Stromal cell of bone marrow (primary cell): ENCODE measurements around the gene ARHGAP6.

ENCODE experiments used
- DNase-seq: peaks from one replicate; pipeline ENCODE4 v3.0.0-alpha.2; 2012; ENCODE audit warnings: low read depth

ARHGAP6 gene

DNA sequence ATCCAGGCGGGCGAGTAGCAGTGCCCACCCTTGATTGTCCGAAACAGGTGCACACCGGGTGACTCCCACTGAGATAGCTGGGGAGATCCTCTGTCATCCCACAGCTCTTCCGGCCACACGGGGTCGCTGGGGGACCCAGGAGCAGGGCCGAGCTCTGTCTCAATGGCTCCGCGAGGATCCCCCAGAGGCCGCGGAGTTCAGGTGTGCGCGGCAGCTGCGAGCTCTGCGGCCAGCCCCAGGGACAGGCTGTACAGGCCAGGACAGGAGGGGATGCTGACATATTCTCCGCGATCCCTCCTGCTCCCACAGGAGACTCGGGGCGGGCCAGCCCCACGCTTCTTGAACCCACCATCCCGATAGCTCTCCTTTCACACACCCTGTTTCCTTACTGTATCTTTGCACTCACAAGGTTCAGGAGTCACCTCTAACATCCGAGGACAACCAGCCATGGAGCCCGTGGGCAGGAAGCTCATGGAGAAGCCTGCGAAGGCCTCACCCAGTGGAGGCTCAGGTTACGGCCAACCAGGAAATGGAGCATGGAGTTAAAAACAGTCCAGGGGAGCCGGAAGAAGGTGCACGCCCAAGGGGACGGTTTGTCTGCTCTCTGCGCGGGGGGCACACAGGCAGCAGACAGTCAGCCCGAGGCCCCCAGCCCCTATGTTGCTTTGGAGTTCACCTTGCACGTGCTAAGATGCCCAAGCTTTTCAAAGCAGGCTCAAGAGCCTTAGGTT lies 450.4 kb downstream of the ARHGAP6 start:
- no peak for DNase-seq

DNA sequence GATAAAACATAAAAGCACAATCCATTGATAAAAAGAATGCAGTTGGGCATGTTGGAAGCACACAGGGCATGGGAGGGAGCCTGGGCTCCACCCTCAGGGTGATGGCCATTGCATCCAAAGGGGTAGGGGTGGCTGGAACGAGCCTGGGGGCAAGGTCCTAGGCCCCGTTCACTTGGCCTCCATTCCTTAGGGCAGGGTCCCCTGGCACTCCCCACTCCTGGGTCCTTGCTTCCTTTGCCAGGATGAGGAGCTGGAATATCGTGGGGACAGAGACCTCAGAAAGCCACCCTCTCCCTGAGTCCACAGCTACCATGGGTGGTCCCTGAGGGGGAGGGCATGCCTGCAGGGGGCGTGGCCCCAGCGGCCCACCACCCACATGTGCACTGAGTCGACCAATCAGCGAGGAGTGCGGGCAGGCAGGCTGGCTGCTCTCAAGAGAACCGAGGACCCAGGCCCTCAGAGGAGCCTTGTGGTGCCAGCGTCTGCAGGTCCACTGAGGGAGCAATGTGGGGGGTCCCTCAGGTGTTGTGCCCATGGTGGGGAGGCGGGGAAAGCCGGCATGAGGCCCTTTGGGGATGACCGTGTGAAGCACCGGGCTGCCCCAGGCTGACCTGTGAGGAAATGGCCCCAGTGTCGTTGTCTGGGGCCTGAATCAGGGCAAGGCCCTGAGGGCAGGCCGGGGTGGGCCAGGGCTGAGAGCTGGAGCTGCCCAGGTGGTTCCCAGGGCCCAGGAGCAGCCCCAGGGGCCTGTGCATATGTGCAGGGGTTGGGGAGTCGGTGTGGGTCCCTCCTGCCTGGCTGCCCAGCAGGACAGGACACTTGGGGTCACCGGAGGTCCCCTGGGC lies 451.2 kb downstream of the ARHGAP6 start:
- no peak for DNase-seq

DNA sequence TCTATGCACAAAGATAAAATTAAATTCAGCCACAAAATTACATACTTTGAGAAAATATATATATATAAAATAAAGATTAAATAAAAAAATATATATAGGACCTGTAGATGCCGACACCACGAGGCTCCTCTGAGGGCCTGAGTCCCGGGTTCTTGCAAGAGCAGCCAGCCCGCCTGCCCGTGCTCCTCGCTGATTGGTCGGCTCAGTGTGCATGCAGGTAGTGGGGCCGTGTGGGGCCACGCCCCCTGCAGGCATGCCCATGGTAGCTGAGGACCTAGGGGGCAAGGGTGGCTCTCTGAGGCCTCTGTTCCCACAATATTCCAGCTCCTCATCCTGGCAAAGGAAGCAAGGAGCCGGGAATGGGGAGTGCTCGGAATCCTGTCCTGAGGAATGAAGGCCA lies 453.0 kb downstream of the ARHGAP6 start:
- DNase-seq, result no peak

DNA sequence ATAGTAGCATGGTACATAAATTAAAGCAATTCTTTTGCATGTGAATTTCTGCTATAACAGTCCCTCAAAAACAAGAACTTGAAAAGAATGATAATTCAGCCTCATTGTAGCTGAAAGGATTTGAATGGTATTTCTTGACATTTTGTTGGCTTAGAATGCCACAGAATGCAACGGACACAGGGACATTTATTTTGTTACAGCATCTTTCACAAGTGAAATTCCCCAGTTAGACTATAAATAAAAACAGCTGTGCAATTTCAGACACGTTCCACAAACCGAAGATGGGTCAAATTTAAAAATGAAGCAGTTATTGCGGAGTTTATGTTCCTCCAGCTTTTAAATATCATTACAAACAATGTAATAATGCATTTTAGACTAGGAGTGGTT lies 455.3 kb downstream of the ARHGAP6 start:
- no peak for DNase-seq

DNA sequence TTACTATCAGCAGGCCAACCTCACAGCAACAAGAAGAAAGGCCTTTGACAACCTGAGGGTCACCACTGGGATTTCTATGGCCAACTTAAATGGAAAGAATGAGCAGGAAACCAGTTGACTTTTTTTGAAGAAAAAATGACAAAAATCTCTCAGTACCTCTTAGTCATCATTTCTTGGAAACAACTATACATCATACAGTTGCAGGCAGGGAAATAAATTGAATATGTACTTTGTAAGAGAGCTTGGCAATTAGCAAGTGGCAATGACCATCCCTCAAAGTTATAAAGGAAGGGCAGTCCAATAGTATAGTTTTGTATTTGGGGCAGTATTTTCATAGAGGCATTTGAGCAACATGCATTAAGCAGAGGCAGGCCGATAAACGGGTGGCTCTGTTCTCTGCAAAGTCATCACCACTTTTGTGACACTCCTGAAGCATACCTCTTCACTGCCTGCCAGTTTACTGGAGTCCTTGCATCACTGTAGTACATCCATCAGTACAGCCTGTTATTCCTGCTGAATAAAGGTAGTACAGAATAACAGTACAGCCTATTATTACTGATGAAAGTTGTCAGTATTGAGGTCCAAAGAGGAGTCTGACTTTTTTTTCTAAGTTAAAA lies 455.8 kb downstream of the ARHGAP6 start:
- DNase-seq, result no peak

DNA sequence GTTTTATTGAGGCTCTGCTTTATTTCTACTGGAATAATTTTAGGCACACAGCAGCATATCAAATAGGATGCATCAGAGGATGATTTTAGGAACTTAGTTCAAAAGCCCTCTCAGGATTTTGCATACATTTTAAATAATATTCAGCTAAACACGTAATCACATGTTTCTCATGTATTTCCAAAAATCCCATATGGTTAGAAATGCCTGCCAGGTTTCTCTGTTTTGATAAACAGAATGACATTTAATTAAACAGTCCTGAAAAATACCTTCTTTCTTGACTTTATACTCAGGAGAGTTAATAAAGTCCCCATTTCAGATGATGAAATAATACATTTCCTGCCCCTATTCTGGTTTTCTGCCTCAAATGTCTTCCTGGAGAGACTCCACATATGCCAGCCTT lies 459.0 kb downstream of the ARHGAP6 start:
- no peak for DNase-seq

DNA sequence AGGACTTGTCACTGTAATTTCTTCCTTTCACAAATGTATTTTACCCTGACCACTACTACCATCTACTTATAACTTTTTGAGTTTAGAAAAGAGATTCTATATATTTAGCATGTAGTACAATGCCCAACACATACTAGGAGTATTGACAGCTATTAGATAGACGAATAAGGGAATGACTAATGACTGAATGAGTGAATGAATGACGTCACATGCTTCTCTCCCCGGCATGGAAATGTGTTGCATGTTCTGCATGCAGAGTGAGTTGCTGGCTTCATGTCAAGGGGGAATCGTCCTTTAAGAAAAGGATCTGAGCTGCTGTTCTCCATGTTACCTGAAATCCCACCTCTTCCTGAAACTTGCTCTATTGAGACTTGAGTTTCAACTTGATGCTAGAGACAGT lies 459.9 kb downstream of the ARHGAP6 start:
- no peak for DNase-seq

DNA sequence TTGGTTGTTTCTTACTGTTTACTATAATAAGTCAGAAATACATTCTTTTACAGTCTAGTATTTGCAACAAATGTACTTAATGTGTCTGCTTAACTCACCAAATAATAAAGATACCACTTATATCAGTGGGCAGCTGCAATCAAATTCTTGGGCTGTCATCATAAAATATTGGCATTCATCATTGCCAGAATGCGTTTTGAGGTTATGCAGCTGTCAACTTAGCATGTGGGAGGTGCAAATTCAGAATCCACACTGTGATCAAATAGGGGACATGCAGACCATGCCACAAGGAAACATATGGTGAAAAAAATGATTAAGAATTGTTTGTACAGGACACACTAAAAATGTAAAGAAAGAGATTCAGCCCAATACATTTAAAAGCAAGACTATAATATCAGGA lies 468.0 kb downstream of the ARHGAP6 start:
- DNase-seq, result no peak

DNA sequence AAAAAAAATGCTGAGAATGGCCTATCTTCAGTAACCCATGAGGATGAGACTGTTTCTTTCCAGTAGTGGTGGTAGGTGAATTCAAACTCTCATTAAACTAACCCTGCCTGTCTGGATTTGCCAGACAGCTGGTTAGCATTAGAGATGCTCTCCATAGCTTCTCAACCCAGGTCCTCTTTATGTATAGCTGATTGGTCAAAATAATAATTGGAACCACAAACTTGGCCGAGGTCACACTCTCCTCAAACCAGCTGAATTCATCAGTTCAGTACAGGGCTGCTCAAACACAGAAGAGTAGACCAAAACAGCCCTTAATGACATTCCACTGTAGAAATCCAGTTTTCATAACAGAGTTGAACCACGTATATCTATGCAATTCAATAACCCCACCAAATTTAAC lies 469.2 kb downstream of the ARHGAP6 start:
- no peak for DNase-seq

DNA sequence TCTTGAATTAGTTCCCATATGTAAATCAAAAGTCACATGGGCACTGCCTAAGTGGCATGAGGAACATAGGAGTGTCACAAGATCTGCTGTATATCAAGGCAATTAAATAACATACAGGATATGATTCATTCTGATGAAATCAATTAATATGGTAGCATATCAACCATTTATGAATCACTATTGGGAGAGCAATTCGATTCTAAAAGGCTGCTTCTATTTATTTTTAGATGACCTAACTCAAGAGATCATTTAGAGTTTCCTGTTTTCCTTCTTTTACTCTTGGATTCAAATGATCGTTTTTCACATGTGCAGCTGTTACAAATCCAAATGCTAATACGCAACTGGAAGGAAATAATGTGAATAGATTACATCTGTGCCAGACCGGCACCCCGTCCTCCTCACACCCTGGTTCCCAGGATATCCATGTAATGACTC lies 472.7 kb downstream of the ARHGAP6 start:
- peak; percentile 33 for DNase-seq

DNA sequence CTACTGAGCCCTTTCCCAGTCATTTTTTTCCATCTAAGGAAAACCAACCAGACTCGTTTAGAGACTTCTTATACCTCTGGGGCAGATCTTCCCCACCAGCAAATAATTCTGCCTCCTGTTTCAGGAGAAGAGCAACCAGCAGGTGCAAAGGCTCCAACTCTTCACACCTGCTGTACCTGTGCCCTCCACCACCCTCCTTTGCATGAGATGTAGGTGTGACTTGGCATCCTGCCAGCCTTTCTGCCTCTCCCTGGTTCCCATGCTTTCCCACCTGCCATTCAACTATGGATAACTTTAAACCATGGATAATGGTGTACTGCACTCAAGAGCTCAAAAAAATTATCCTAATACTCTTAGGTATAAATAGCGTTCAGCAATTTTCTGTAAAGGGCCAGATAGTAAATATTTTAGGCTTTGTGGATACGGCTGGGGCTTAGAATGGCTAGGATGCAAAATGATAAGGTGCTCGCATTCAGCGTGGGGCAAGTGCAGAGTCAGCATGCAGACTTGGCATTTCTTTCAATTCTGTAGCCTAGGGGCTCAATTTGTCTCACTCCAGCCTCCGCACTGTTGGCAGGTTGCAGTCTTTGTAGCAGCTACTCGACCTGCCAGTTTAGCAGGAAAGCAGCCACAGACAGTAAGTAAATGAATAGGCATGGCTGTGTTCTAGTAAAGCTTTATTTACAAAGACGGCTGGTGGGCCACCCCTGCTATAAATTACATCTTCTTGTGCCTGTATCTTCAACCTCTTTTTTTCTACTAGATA lies 474.8 kb downstream of the ARHGAP6 start:
- no peak for DNase-seq

DNA sequence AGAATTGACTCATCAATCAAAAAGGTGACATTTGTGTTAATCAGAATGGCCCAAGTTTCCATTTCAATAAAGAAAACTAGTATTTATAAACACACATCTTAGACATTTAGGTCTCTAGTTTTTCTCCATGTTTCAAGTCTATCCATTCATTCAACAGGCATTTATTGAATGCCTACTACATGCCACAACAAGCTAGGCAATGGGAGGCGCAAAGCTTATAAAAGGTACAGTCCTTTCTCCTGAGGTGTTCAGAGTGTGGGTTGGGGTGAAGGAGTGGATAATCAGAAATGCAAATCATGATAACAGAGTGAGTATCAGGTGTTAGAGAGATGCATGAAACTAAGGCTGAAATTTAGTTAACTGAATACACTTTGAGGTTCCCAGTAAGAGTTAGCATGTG lies 476.6 kb downstream of the ARHGAP6 start:
- no peak for DNase-seq

DNA sequence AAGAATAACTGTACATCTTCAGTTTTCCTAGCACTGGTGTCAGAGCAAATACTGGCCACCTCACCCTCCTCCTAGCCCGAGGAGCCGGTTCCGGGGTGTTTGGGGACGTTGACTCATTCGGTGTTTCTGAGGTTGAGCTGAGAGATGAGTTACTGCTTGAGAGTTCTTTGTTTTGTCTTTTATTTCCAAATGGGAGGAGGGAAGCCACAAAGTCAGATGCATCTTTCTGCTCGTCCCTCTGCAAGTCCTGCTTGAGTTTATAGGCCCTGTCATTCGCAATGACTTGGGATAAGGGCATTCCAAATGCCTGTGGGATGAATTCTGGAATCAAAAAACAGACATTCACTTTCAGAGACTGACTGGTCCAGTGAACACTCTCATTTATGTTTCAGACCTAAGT lies 477.1 kb downstream of the ARHGAP6 start:
- peak; percentile 36 for DNase-seq

DNA sequence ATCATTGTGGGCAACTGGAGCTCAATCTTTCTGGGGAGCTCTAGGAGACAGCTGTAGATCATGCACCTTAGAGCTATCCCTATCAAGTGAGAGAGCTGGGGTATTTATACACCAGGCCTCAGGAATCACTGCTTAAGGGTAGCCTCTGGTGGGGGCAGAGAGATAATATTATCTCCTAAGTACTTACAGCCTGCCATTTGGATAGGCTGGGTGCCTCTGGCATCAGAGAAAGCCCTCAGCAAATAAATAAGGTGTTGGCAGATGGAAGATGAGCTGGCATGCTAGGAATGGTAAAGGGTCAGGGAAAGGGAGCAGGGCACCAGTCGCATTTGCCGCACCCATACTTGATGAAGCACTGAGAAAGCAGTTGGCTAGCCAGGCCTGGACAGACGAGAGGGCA lies 478.7 kb downstream of the ARHGAP6 start:
- no peak for DNase-seq

DNA sequence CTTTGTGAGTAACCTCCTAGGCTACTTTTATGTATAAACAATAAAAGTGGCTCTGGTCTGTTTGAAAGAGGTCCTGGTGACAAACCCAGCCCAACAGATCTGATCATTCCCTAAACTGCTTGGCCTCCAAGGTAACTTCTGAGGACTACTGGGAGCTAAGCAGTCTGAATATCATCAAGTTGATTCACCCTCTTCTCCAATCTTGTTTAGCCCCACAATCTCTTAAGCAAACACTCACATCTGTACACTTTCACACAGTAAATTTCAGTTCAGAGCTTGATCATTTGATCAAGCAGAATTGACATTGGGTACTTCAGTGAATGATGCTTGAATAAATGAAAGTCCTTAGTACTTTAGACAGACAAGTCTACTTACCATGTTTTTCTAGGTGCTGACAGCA lies 479.9 kb downstream of the ARHGAP6 start:
- DNase-seq, result no peak

DNA sequence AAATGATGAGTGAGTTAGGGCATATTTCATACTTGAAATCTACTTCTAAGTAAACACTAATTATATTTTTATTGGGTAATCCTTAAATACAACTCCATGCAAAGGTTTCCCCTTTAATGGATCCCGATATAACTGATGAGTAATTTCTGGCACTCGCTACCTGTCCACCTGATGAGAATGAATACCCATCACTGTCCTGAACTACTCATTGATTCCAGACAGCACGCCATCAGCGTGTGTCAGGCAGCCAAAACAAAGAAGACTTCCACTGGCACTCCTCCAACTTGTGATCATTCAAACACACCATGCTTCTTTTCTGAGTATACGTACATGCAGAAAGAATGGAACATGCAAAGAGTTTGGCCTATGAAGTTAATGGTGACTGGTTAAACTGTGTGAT lies 485.1 kb downstream of the ARHGAP6 start:
- no peak for DNase-seq

DNA sequence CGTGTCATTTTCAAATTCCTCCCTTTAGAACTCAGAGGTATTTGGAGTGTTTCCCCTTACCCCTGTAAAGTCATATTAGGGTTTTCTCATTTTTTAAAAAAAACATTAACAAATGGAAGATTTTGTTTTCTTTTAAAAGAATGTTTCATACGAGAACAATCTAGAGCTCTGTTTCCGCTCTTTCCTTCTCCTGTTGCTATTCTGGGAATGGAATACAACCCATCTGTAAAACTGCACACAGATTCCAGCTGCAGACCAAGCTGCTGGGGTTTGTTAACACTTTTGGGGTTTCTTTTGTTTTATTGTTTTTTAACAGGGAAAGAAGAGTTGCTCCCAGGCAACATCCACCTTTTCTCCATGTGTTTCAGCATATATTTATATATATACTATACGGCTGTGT lies 493.3 kb downstream of the ARHGAP6 start:
- DNase-seq, result no peak

DNA sequence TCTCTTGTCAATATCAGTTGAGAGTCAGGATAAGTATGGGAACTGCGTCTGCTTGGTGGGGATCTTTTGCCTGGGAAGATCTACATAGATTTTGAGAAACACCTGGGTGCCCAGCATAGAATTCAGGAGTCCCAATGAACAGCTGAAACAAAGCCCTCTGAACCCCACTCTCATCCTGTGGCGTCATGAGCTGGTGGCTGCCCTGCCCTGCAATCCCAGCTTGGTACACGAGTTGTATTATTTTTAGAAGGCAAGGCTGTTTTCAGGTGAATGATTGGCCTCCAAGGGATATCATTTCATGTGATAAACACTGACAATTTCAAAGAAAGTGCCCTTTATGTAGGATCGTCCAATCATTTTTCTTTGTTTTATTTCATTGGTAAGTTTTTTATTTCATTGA lies 493.8 kb downstream of the ARHGAP6 start:
- no peak for DNase-seq

DNA sequence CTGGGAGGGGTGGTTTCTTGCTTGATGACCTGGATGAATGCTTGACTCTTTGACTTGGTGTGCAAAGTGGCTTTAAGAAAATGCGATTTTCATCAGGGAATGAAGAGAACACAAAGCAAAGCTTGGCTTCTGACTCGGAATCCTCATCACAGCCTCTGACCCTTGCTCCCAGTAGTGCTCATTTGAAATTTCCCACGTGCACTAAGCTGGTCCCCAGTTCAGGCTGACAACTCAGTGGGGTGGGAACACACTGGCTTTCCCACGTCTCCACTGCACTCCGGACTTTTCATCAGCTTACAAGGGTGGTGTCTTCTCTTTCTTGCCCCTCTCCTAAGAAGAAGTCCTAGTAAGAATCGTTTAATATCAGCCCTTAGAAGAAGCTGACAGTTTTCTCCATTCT lies 501.3 kb downstream of the ARHGAP6 start:
- no peak for DNase-seq

DNA sequence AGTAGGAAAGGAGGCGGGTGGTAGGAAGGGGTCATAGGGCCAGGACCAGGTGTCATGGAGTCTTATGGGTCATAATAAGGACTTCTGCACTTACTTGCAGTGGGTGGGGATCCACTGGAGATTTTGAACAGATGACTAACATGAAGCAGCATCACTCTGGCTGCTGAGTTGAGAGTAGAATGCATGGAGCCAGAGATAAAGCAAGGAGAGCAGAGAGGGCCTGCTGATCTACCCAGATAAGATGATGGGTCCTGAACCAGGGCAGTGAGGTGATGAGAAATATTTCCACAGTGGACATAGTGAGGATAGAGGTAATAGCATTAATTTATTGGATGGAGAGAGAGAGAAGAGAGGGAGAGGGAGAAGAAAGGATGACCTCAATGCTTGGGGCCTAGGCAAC lies 506.6 kb downstream of the ARHGAP6 start:
- no peak for DNase-seq

DNA sequence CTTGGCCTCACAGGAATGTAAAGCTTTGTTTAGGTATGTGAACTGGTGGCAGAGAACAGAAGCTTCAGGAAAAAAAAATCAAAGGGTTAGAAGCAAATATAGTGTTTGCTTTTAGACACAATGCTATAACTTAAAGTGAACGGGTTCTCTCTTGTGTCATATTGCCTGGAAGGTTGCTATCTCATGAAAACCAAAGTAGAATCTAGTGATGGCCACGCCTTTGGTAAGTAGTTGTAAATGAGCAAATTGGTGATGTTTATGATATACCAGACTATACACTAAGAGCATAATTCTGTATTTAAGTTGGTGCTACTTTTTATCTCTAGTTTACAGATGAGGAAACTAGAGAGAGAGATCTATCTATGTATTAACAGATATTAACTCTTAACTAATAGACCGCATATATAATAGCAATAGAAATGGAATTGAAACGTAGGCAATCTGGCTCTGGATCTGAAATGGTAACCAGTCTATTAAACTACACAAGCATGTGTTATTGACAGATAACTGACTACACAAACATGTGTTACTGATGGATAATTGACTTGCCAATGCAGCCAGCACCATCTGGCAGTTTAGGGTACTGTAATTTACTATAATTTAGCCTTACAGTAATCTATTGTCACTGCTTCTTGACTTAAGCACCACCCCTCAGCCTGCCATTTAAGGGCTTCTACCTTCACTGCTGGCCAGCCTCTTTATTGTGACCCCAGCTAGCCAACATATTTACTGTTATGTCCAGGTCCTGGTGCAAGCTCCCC lies 513.7 kb downstream of the ARHGAP6 start:
- DNase-seq, result no peak

DNA sequence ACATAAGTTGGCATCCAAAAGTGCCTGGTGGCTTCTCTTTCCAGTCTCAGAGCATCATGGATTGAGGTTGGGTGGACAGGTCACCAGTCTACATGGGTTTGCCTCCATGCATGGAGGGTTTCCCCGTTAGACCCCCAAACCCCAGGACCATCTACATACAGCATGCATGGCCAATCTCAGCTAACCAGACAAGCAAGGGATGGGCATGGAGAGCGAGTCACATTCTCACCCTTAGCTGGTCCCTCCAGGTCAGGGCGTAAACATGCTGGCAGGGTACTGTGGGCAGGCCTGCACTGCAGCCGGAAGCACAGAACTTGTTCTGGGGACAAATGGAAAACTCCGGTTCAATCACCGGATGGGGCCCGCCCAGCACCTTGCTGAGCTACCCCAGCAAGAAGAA lies 517.3 kb downstream of the ARHGAP6 start:
- no peak for DNase-seq
